T-helper 2 cell treated with Interferon-gamma antibody and Interleukin-4, amounts not matched to agents 100 ng/mL and 5 ng/mL, for 36 hours (primary cell): ENCODE results near the gene TERF2IP. TPM values are rescaled to one million over a fixed set of nuclear protein-coding genes. Genes with fewer than 3 reads are reported as not detected.

Experiments used
- intact Hi-C: fragments of 100-400 bp; cut with micrococcal nuclease; formaldehyde crosslinking; loops from one replicate; pipeline ENCODE4 v1.15.1; 2023
- total RNA-seq: library from RNA; stranded (reverse); gene quantifications from 2 replicates; pipeline ENCODE4 v1.2.3, GENCODE V29; 2022

TERF2IP gene
- 67.4 and 67.6 TPM in 2 replicates for total RNA-seq

GRCh38 chr16:75647492-75648264 is at the start of gene TERF2IP, which contains the start of gene KARS1:
TSS of gene TERF2IP (plus strand) at chr16:75647773. CDS start at chr16:75647883, 110 bp downstream.
TSS of gene KARS1 (minus strand) at chr16:75647665. CDS start at chr16:75647639, 26 bp downstream.
- intact Hi-C loops, result loop anchor here (1.0 to 10.0 kb wide), 12 partner anchors 24 to 1543 kb away; partner anchors contain the start of genes ADAT1, CFDP1, GABARAPL2 and PSMD7

GRCh38 chr16:75599452-75600277 is 47.9 kb upstream of the TERF2IP start:
- intact Hi-C loops, result no loop called here

- intact Hi-C loops, result no loop called here
Observed at GRCh38 chr16:75603241-75603640, 44.3 kb upstream of the TERF2IP start.

GRCh38 chr16:75606507-75606906 is 41.1 kb upstream of the TERF2IP start:
- intact Hi-C loops, result no loop called here

- intact Hi-C loops, result no loop called here
Observed at GRCh38 chr16:75614066-75614897, 33.3 kb upstream of the TERF2IP start.

- intact Hi-C loops, result no loop called here
Observed at GRCh38 chr16:75615619-75616018, 32.0 kb upstream of the TERF2IP start.

- intact Hi-C loops, result no loop called here
Observed at GRCh38 chr16:75616521-75617010, 31.0 kb upstream of the TERF2IP start.

- intact Hi-C loops, result no loop called here
Observed at GRCh38 chr16:75617121-75617520, 30.5 kb upstream of the TERF2IP start.

GRCh38 chr16:75618780-75619179 is 28.8 kb upstream of the TERF2IP start:
- intact Hi-C loops, result no loop called here

GRCh38 chr16:75620326-75621169 is 27.0 kb upstream of the TERF2IP start:
- intact Hi-C loops, result no loop called here

GRCh38 chr16:75621170-75621477 is 26.4 kb upstream of the TERF2IP start:
- intact Hi-C loops, result no loop called here

- intact Hi-C loops, result loop anchor here (1.0 to 2.0 kb wide), 8 partner anchors 24 to 1568 kb away; partner anchors contain the start of genes CFDP1, GABARAPL2, KARS1 and MON1B
Observed at GRCh38 chr16:75622761-75623605, 24.6 kb upstream of the TERF2IP start, which contains the start of gene ADAT1. TSS of gene ADAT1 (minus strand) at chr16:75623281. CDS start at chr16:75620799, 2,482 bp downstream.

- intact Hi-C loops, result no loop called here
Observed at GRCh38 chr16:75624921-75625334, 22.6 kb upstream of the TERF2IP start.

GRCh38 chr16:75626806-75627205 is 20.8 kb upstream of the TERF2IP start:
- intact Hi-C loops, result no loop called here

- intact Hi-C loops, result no loop called here
Observed at GRCh38 chr16:75627851-75628250, 19.7 kb upstream of the TERF2IP start.

- intact Hi-C loops, result no loop called here
Observed at GRCh38 chr16:75628351-75628750, 19.2 kb upstream of the TERF2IP start.

- intact Hi-C loops, result no loop called here
Observed at GRCh38 chr16:75629132-75629531, 18.4 kb upstream of the TERF2IP start.

GRCh38 chr16:75630052-75630451 is 17.5 kb upstream of the TERF2IP start:
- intact Hi-C loops, result no loop called here

GRCh38 chr16:75632857-75633256 is 14.7 kb upstream of the TERF2IP start:
- intact Hi-C loops, result no loop called here
